Spleen (tissue), 7 donors: Measurements from ENCODE around the gene FUT6.

Experiments used
- CTCF ChIP-seq, 11 experiments: fragments of 200-600 bp in 7 of 11; fragments of 450-650 bp in 4 of 11; sonication (generic) in 4 of 11; IDR thresholded peaks in 8 of 11; conservative IDR thresholded peaks in 3 of 11; 1 replicate in 7 of 11; 2 replicates in 4 of 11; pipeline versions ENCODE4 v1.4.0 to v1.8.0; 2016 to 2021; ENCODE audit warnings: antibody characterized with exemption in 11 of 11, inconsistent platforms in 4 of 11, mild to moderate bottlenecking in 1 of 11
- POLR2A ChIP-seq, 3 donors: fragments of 450-650 bp; IDR thresholded peaks; one replicate each; pipeline ENCODE4 v1.5.1; 2017; ENCODE audit warnings: antibody characterized with exemption in 3 of 3, mild to moderate bottlenecking in 1 of 3
- donor health status: DM: no; HTN: no; CAD: no; lungs with moderate emphysema.
- donor health status: DM: no; HTN: no; CAD: no.
- donor health status: DM: no; HTN: no; CAD: no.

GRCh38 chr19:5850743-5851293, 11.3 kb upstream of the FUT6 start:
- TF ChIP-seq CTCF (IDR thresholded peaks at IDR 0.05 in 8 of 11, conservative IDR thresholded peaks at IDR 0.05 in 3 of 11) (no peak), POLR2A (IDR thresholded peaks at IDR 0.05) (no peak)
